GM12878 (cell line): ENCODE data around the gene ZNF771. TPM values are rescaled to one million over a fixed set of nuclear protein-coding genes. Genes with fewer than 3 reads are reported as not detected.
A peak's percentile ranks its signal among the peaks of the same experiment; 100 is the strongest.

Source experiments
- ASH2L ChIP-seq: fragments of 300-600, 200-600 bp; sonication (generic); IDR thresholded peaks from 2 replicates; pipeline ENCODE4 v1.6.1; 2017; ENCODE audit warnings: low read depth, mild to moderate bottlenecking, borderline replicate concordance
- BRCA1 ChIP-seq: IDR thresholded peaks from 2 replicates; pipeline ENCODE4 v1.6.1; 2011; ENCODE audit warnings: low read depth, low read length, improper control_type of control experiment
- CHD2 ChIP-seq: IDR thresholded peaks from 2 replicates; pipeline ENCODE4 v1.6.1; 2011; ENCODE audit warnings: low read depth, low read length, improper control_type of control experiment, borderline replicate concordance
- CREB1 ChIP-seq: IDR thresholded peaks from 2 replicates; pipeline ENCODE4 v1.6.1; 2012; ENCODE audit warnings: low read depth, mild to moderate bottlenecking, inconsistent platforms
- CUX1 ChIP-seq: IDR thresholded peaks from 2 replicates; pipeline ENCODE4 v1.6.1; 2012; ENCODE audit warnings: improper control_type of control experiment, low read depth, low read length; ENCODE audit not compliant: insufficient replicate concordance
- FOXK2 ChIP-seq: fragments of 450-650 bp; IDR thresholded peaks from 2 replicates; pipeline ENCODE4 v1.6.1; 2017; ENCODE audit warnings: mild to moderate bottlenecking, moderate library complexity
- HDAC6 ChIP-seq: fragments of 200-600 bp; sonication (generic); IDR thresholded peaks from one replicate; pipeline ENCODE4 v1.8.0; 2017; ENCODE audit warnings: antibody characterized with exemption; ENCODE audit not compliant: unreplicated experiment
- NFYA ChIP-seq: IDR thresholded peaks from 2 replicates; pipeline ENCODE4 v1.6.1; 2011; ENCODE audit warnings: low read depth, mild to moderate bottlenecking, low read length, improper control_type of control experiment, borderline replicate concordance
- POLR2AphosphoS5 ChIP-seq: IDR thresholded peaks from 2 replicates; pipeline ENCODE4 v1.6.1; 2011; ENCODE audit warnings: mild to moderate bottlenecking, low read length, inconsistent platforms
- RUNX3 ChIP-seq: IDR thresholded peaks from 2 replicates; pipeline ENCODE4 v1.6.1; 2012; ENCODE audit warnings: low read length, inconsistent platforms
- STAT3 ChIP-seq: IDR thresholded peaks from 2 replicates; pipeline ENCODE4 v1.6.1; 2011; ENCODE audit warnings: low read depth, low read length, improper control_type of control experiment
- TBL1XR1 ChIP-seq: IDR thresholded peaks from 2 replicates; pipeline ENCODE4 v1.6.1; 2012; ENCODE audit warnings: low read depth, low read length, improper control_type of control experiment
- polyA plus RNA-seq, 11 experiments: library from polyadenylated mRNA; depleted of rRNA in 4 of 11; unstranded in 6 of 11; stranded (reverse) in 5 of 11; fragments of >200 nt; fragmentation: Nextera tagmentation in 4 of 11; fragmentation: Illumina TruSeq in 1 of 11; extraction: Ambion mirVana in 4 of 11; extraction: Trizol in 1 of 11; gene quantifications; 1 replicate in 1 of 11; 2 replicates in 10 of 11; pipeline versions ENCODE4 v1.2.1 to v1.2.3, GENCODE V29; 2011 to 2016; ENCODE audit warnings: inconsistent platforms in 2 of 11, missing spikeins in 2 of 11, low read depth in 1 of 11
- total RNA-seq, 4 experiments: library from RNA; depleted of rRNA in 3 of 4; stranded (reverse); fragments of >200 nt in 3 of 4; fragmentation: Illumina TruSeq in 1 of 4; extraction: Trizol in 1 of 4; gene quantifications; 2 replicates each; pipeline versions ENCODE4 v1.2.1 to v1.2.3, GENCODE V29; 2013 to 2021
- TF ChIP-seq, protein P1 (sequence below): fragments of 150-350 bp; IDR thresholded peaks from 2 replicates; pipeline ENCODE4 v1.6.1; 2016; ENCODE audit warnings: low read depth, low read length
- TF ChIP-seq, protein P2 (sequence below): fragments of 450-650 bp; formaldehyde crosslinking; IDR thresholded peaks from 2 replicates; pipeline ENCODE4 v1.4.0; 2022; ENCODE audit warnings: mild to moderate bottlenecking, moderate library complexity
- TF ChIP-seq, protein P3 (sequence below): IDR thresholded peaks from 2 replicates; pipeline ENCODE4 v1.6.1; 2012; ENCODE audit warnings: mild to moderate bottlenecking, low read depth, low read length

The ZNF771 gene
- total and polyA plus RNA-seq, 10 of the 15 experiments (the other 5 are each of a cell fraction or from before 2014, with no cell fraction given): 0.98 to 7.6 (median 3.7) TPM

GRCh38 chr16:30377812-30378235 lies 29.6 kb upstream of the ZNF771 start (continued):
- no peak for TF ChIP-seq CUX1
- TF ChIP-seq, protein P1, sequence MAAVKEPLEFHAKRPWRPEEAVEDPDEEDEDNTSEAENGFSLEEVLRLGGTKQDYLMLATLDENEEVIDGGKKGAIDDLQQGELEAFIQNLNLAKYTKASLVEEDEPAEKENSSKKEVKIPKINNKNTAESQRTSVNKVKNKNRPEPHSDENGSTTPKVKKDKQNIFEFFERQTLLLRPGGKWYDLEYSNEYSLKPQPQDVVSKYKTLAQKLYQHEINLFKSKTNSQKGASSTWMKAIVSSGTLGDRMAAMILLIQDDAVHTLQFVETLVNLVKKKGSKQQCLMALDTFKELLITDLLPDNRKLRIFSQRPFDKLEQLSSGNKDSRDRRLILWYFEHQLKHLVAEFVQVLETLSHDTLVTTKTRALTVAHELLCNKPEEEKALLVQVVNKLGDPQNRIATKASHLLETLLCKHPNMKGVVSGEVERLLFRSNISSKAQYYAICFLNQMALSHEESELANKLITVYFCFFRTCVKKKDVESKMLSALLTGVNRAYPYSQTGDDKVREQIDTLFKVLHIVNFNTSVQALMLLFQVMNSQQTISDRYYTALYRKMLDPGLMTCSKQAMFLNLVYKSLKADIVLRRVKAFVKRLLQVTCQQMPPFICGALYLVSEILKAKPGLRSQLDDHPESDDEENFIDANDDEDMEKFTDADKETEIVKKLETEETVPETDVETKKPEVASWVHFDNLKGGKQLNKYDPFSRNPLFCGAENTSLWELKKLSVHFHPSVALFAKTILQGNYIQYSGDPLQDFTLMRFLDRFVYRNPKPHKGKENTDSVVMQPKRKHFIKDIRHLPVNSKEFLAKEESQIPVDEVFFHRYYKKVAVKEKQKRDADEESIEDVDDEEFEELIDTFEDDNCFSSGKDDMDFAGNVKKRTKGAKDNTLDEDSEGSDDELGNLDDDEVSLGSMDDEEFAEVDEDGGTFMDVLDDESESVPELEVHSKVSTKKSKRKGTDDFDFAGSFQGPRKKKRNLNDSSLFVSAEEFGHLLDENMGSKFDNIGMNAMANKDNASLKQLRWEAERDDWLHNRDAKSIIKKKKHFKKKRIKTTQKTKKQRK: no peak
- peak; percentile 93 for TF ChIP-seq CREB1
- TF ChIP-seq TBL1XR1: no peak
- 0 out of 2 replicates have a peak, but pooled peaks have one; percentile 74 for TF ChIP-seq ASH2L
- TF ChIP-seq, protein P2, sequence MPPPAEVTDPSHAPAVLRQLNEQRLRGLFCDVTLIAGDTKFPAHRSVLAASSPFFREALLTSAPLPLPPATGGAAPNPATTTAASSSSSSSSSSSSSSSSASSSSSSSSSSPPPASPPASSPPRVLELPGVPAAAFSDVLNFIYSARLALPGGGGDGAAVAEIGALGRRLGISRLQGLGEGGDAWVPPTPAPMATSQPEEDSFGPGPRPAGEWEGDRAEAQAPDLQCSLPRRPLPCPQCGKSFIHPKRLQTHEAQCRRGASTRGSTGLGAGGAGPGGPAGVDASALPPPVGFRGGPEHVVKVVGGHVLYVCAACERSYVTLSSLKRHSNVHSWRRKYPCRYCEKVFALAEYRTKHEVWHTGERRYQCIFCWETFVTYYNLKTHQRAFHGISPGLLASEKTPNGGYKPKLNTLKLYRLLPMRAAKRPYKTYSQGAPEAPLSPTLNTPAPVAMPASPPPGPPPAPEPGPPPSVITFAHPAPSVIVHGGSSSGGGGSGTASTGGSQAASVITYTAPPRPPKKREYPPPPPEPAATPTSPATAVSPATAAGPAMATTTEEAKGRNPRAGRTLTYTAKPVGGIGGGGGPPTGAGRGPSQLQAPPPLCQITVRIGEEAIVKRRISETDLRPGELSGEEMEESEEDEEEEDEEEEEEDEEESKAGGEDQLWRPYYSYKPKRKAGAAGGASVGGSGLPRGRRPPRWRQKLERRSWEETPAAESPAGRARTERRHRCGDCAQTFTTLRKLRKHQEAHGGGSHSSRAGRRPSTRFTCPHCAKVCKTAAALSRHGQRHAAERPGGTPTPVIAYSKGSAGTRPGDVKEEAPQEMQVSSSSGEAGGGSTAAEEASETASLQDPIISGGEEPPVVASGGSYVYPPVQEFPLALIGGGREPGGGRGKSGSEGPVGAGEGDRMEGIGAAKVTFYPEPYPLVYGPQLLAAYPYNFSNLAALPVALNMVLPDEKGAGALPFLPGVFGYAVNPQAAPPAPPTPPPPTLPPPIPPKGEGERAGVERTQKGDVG (CRISPR knock-in tag): no peak
- TF ChIP-seq BRCA1: no peak
- TF ChIP-seq RUNX3: peak; percentile 64
- no peak for TF ChIP-seq FOXK2
- TF ChIP-seq NFYA: no peak
- TF ChIP-seq POLR2AphosphoS5: peak; percentile 37; the same call in 1 of the 2 replicates
- no peak for TF ChIP-seq STAT3
- TF ChIP-seq, protein P3, sequence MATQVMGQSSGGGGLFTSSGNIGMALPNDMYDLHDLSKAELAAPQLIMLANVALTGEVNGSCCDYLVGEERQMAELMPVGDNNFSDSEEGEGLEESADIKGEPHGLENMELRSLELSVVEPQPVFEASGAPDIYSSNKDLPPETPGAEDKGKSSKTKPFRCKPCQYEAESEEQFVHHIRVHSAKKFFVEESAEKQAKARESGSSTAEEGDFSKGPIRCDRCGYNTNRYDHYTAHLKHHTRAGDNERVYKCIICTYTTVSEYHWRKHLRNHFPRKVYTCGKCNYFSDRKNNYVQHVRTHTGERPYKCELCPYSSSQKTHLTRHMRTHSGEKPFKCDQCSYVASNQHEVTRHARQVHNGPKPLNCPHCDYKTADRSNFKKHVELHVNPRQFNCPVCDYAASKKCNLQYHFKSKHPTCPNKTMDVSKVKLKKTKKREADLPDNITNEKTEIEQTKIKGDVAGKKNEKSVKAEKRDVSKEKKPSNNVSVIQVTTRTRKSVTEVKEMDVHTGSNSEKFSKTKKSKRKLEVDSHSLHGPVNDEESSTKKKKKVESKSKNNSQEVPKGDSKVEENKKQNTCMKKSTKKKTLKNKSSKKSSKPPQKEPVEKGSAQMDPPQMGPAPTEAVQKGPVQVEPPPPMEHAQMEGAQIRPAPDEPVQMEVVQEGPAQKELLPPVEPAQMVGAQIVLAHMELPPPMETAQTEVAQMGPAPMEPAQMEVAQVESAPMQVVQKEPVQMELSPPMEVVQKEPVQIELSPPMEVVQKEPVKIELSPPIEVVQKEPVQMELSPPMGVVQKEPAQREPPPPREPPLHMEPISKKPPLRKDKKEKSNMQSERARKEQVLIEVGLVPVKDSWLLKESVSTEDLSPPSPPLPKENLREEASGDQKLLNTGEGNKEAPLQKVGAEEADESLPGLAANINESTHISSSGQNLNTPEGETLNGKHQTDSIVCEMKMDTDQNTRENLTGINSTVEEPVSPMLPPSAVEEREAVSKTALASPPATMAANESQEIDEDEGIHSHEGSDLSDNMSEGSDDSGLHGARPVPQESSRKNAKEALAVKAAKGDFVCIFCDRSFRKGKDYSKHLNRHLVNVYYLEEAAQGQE: no peak
- TF ChIP-seq CHD2: no peak
- no peak for TF ChIP-seq HDAC6
